Cortex of kidney (tissue), 1 donor: ENCODE measurements around the gene SSTR4.
"Not testable (repeated sequence)": the region's sequence is repeated elsewhere in the genome, so short reads cannot be mapped to it uniquely, and the experiment has no call there.

Experiments used
- DNase-seq: peaks from one replicate; lab custom pipeline; 2025; lab: John Stamatoyannopoulos, UW

Gene SSTR4

GRCh38 chr20:23034721-23035671 is at the start of gene SSTR4:
Gene SSTR4, plus strand, starts transcription at chr20:23035312. Its CDS starts 172 bp downstream, at chr20:23035484.
- DNase-seq = no peak

- no peak for DNase-seq
Measured at GRCh38 chr20:22986601-22987000, 48.5 kb upstream of the SSTR4 start.

GRCh38 chr20:22991424-22991823 is 43.7 kb upstream of the SSTR4 start:
- not testable (repeated sequence) for DNase-seq

- DNase-seq = no peak
Measured at GRCh38 chr20:22993823-22994222, 41.3 kb upstream of the SSTR4 start.

- no peak for DNase-seq
Measured at GRCh38 chr20:22995923-22996322, 39.2 kb upstream of the SSTR4 start.

- DNase-seq = no peak
Measured at GRCh38 chr20:22998476-22998875, 36.6 kb upstream of the SSTR4 start.

GRCh38 chr20:22999756-23000155 is 35.4 kb upstream of the SSTR4 start:
- no peak for DNase-seq

GRCh38 chr20:23000232-23000947 is 34.7 kb upstream of the SSTR4 start:
- no peak for DNase-seq

GRCh38 chr20:23002276-23002675 is 32.8 kb upstream of the SSTR4 start:
- no peak for DNase-seq

- no peak for DNase-seq
Measured at GRCh38 chr20:23003077-23003635, 32.0 kb upstream of the SSTR4 start.

GRCh38 chr20:23003881-23004460 is 31.1 kb upstream of the SSTR4 start:
- DNase-seq = no peak

- no peak for DNase-seq
Measured at GRCh38 chr20:23005776-23006175, 29.3 kb upstream of the SSTR4 start.

GRCh38 chr20:23007462-23007861 is 27.6 kb upstream of the SSTR4 start:
- DNase-seq = no peak

GRCh38 chr20:23007886-23008655 is 27.0 kb upstream of the SSTR4 start:
- no peak for DNase-seq

- no peak for DNase-seq
Measured at GRCh38 chr20:23008667-23009066, 26.4 kb upstream of the SSTR4 start.

GRCh38 chr20:23009636-23010035 is 25.5 kb upstream of the SSTR4 start:
- no peak for DNase-seq

- DNase-seq = no peak
Measured at GRCh38 chr20:23010096-23010495, 25.0 kb upstream of the SSTR4 start.

GRCh38 chr20:23011008-23011721 is 23.9 kb upstream of the SSTR4 start:
- DNase-seq = no peak

GRCh38 chr20:23013429-23013828 is 21.7 kb upstream of the SSTR4 start:
- no peak for DNase-seq

GRCh38 chr20:23017516-23017915 is 17.6 kb upstream of the SSTR4 start:
- no peak for DNase-seq

GRCh38 chr20:23018432-23018831 is 16.7 kb upstream of the SSTR4 start:
- no peak for DNase-seq
